Mucosa of descending colon (tissue), 3 donors: Measurements from ENCODE around the gene NFKBIL1. TPM values are rescaled to one million over a fixed set of nuclear protein-coding genes. Genes with fewer than 3 reads are reported as not detected.
A peak's percentile ranks its signal among the peaks of the same experiment; 100 is the strongest.

Experiments
- ATAC-seq: fragments of 200-7000 bp; cut with Tn5 transposase; one replicate; pipeline ENCODE4 v1.9.1; 2020; ENCODE audit warnings: mild to moderate bottlenecking, moderate library complexity
- DNase-seq, 3 donors: peaks; one replicate each; pipeline ENCODE4 v3.0.0-alpha.2; 2020
- H3K36me3 ChIP-seq: fragments of 200-600 bp; one replicate; pipeline ENCODE4 v1.8.0; 2021; ENCODE audit warnings: low read depth, mild to moderate bottlenecking
- H3K4me1 ChIP-seq: fragments of 200-600 bp; one replicate; pipeline ENCODE4 v1.8.0; 2021; ENCODE audit warnings: low read depth, mild to moderate bottlenecking
- H3K4me3 ChIP-seq: fragments of 200-600 bp; one replicate; pipeline ENCODE4 v1.8.0; 2021; ENCODE audit warnings: mild to moderate bottlenecking
- H3K9me3 ChIP-seq: fragments of 200-600 bp; one replicate; pipeline ENCODE4 v1.8.0; 2021; ENCODE audit warnings: mild to moderate bottlenecking
- CTCF ChIP-seq: fragments of 200-600 bp; IDR thresholded peaks from one replicate; pipeline ENCODE4 v1.8.0; 2022; ENCODE audit warnings: antibody characterized with exemption, mild to moderate bottlenecking
- intact Hi-C, 2 donors: fragments of 100-400 bp; cut with DNase I in 1 of 2; cut with micrococcal nuclease in 1 of 2; formaldehyde crosslinking; loops; one replicate each; pipeline versions ENCODE4 v1.11.0 to v1.11.1; 2022; cut with DNase I, micrococcal nuclease
- total RNA-seq, 3 donors: library from RNA; stranded (reverse); fragmentation: NEBNext Ultra II Directional in 2 of 3; extraction: Animal tissue kit (Norgen Biotek cat#: 25700) in 2 of 3; gene quantifications; one replicate each; pipeline versions ENCODE4 v1.2.1 to v1.2.4, GENCODE V29; 2021 to 2023
- donor health status: DM: no; HTN: no; CAD: no; lungs with moderate emphysema.
- donor health status: DM: no; HTN: no; CAD: no.
- donor health status: DM: no; HTN: yes; CAD: no.

NFKBIL1 gene
- total RNA-seq, 3 donors from 2014 or later, result 15.8 to 27.8 (median 18.3) TPM

DNA sequence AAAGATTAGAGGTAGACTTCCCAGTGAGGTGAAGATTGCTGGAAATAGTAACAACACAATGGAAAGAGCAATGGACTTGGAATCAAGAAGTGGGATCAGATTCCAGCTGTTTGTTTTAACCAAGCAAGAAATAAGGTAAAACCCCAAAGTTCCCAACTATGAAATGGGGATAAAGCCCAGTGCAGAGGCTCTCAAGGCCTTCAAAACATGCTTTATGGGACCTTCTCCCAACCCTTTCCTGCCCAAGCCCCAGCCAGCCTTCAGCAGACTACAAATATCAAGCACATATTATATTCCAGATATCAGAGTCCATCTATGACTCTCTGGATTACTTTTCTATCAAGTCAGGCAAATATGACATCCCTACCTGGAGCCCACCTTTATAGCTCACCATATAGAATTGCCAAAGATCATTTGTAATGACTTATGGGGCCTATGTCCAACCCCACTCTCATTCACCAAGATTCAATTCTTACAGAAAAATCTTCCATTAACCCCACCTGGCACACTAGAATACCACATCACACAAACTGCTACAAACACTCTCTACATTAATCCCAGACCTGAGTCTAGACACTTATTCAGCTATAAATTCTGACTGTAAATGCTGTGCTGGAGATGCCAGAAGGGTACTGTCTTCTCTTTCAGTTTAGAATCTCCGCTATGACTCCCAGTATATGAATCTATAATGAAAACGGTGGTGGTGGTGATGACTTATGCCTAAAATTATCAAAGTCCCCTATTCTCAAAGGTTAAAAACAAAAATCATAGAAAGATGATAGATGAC, 11.7 kb upstream of the NFKBIL1 start:
- DNase-seq, result no peak
- intact Hi-C loops, result no loop called here
- no peak for TF ChIP-seq CTCF
- Histone ChIP-seq H3K36me3 (peaks cover 48% of the 10 kb centered on the region), H3K4me3 (no peak overlapping the region), H3K4me1 (peaks cover 22% of the 10 kb centered on the region), H3K9me3 (no peaks in the 10 kb centered on the region)
- ATAC-seq, result no peak

DNA sequence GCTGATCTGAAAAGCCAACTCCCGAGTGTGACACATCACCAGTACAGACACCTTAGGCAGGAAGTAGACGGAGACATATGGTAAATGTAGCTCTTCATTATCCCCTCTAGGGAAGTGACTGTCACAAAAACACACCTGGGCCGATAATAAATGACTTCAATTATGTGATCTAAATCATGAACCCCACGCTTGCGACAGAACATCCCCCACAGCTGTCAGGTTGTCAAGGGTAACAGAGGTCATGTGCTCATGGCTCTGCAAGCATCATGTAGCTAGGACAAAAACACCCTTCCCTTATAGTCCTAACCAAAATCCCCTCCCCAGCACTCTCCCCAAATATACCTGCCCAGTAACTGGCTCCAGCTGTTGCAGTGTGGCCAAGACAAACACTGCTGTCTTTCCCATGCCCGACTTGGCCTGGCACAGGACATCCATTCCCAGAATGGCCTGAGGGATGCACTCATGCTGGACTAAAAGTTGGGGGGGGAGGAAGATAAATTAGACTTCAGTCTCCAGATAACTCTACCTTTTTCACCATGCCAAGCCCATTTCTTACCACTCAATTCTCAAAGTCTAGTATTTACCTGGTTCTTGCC, 8.5 kb upstream of the NFKBIL1 start:
- Histone ChIP-seq H3K36me3 (peaks cover 42% of the 10 kb centered on the region), H3K4me3 (no peak overlapping the region), H3K9me3 (no peaks in the 10 kb centered on the region), H3K4me1 (peaks cover 25% of the 10 kb centered on the region)
- TF ChIP-seq CTCF, result no peak
- intact Hi-C loops, result no loop called here
- ATAC-seq (no peak), DNase-seq (no peak)

DNA sequence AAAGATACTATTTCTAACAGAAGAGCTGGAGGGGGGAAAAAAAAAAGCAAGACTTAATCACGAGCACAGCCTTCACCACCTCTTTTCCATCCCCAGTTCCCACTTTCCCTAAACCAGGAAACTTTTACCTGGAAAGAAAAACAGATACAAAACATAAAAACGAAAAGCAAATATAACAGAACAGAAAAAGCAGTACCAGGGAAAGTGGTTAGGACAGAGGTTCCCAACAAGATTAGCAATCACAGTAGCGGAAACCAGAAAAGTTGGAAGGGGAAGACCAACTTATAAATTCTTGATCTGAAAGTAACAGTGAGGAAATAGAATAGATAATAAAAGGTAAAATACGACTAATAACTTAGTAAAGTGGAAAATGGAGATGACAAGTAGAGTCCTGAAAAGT, 6.8 kb upstream of the NFKBIL1 start:
- H3K4me3 ChIP-seq, result peak overlapping the region; percentile 52
- no peaks in the 10 kb centered on the region for H3K9me3 ChIP-seq
- intact Hi-C loops, result no loop called here
- no peak for TF ChIP-seq CTCF
- DNase-seq (no peak), ATAC-seq (no peak)
- H3K4me1 ChIP-seq, result peaks cover 25% of the 10 kb centered on the region
- peaks cover 29% of the 10 kb centered on the region for H3K36me3 ChIP-seq

GRCh38 chr6:31541059-31541657, 6.2 kb upstream of the NFKBIL1 start:
- peak; percentile 56 for ATAC-seq
- peak in 2 of 3 donors; percentile 69 to 85 for DNase-seq
- TF ChIP-seq CTCF, result no peak
- Histone ChIP-seq H3K36me3 (peaks cover 29% of the 10 kb centered on the region), H3K4me3 (peak overlapping the region; percentile 52), H3K9me3 (no peaks in the 10 kb centered on the region), H3K4me1 (peaks cover 25% of the 10 kb centered on the region)
- intact Hi-C loops, result no loop called here

DNA sequence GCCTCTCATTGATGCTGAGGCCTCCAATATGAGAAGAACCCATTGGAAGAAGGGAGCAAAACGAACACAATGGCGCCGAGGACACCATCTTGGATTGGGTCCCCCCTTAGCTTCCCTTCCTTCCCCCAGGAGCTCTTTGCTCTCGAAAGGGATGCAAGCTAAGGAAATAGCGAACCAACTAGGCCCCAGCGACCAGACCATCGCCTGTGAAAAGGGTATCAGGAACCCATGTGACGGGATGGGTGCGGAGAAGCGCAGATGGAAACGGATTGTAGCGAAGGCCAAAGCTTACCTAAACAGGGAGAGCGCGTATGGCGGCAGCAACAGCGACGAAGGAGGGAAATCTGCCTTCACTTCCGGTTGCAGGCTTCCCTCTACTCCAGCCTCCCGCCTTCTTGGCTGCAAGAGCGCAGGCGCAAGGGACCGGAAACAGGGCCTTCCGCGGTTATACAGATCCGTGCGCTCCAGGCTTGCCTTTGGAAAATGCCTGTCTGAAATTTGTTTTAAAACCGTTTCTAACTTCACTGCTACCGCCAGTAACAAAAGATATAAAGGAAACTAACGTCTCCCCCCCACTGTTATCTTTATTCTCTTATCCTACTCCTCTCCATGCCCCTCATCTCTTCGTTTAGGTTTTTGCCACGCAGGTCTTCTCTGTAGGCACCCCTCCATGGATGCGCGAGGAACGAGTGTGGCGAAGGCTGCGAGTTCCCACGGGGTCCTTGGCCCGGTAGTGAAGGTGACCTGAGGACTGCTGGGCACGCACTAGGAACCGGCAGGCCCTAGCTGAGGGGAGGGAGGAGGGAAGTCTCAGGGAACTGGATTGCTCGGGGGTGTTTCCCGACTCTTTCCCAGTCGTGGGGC, 5.5 kb upstream of the NFKBIL1 start, which contains the start of gene DDX39B:
TSS of gene DDX39B (minus strand) at position 346 of the 864 bp plus-strand sequence. CDS start 1,471 bp downstream, outside the sequence.
- H3K36me3 ChIP-seq, result peaks cover 24% of the 10 kb centered on the region
- H3K9me3 ChIP-seq, result no peaks in the 10 kb centered on the region
- TF ChIP-seq CTCF, result no peak
- peak within 1 kb of the TSS; percentile 52 for H3K4me3 ChIP-seq
- ATAC-seq, result peak; percentile 91
- DNase-seq, result peak; percentile 93 to 98 (median 94)
- intact Hi-C loops, result no loop called here
- peaks cover 25% of the 10 kb centered on the region for H3K4me1 ChIP-seq
